HG03354 (cell line): ENCODE measurements around the gene TMEM88.

Experiments used
- ATAC-seq: cut with Tn5 transposase; IDR thresholded peaks from one replicate; pipeline ENCODE4 v1.9.1; 2021; ENCODE audit warnings: mild to moderate bottlenecking; ENCODE audit not compliant: unreplicated experiment, poor library complexity, severe bottlenecking

The TMEM88 gene

DNA sequence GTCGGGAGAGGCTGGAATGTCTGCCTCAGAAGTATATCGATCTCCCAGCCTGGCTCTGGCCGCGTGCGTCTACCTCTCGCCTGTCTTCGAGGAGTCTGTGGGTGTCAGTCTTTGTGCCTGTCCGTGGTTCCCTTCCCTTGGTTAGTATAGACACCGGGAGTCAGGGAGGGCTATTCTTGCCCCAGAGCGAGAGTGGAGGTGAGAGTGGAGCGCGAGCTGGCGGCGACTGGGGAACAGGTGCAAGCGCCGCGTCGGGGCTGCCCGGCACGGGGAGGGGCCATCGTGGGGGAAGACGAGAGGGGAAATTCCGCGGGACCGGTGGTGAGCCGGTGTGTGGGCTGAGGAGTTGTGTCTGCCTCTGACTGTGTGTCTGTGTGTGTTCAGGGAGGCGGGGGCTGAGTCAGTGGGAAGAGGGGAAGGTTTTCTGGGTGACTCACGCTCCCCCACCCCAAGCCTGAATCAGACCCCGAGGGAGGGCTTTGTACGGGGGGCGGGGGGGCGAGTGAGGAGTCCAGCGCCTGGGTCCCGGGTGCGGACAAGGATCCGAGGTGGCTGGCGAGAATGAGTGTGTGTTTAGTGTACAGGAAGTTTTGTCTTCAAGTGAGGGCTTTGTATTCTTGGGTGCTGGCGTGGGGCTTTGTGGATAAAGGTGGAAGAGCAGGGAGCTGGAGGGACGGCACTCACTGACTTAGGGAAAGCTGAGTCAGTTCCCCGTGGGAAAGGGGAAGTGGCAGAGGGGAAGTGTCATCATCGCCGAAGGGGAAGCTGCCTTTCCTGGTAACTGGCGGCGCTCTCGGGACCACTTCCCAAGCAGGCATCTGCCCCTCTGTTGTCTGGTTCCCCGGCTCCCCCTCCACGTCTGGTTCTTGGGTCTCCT is 12.2 kb upstream of the TMEM88 start:
- peak; percentile 0 for ATAC-seq

DNA sequence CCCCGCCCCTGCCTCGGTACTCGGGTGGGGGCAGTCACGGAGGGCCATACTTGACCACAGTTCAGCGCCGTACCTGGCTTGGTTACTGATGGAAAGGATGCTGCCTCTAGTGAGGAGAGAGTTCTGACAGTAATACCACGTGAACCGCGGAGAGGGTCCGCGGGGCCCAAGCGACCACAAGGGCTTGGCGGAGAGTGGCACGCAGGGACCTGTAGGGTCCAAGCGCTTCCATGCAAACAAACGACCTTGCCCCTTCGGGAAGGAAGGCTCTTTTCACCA is 11.7 kb upstream of the TMEM88 start:
- peak; percentile 0 for ATAC-seq

DNA sequence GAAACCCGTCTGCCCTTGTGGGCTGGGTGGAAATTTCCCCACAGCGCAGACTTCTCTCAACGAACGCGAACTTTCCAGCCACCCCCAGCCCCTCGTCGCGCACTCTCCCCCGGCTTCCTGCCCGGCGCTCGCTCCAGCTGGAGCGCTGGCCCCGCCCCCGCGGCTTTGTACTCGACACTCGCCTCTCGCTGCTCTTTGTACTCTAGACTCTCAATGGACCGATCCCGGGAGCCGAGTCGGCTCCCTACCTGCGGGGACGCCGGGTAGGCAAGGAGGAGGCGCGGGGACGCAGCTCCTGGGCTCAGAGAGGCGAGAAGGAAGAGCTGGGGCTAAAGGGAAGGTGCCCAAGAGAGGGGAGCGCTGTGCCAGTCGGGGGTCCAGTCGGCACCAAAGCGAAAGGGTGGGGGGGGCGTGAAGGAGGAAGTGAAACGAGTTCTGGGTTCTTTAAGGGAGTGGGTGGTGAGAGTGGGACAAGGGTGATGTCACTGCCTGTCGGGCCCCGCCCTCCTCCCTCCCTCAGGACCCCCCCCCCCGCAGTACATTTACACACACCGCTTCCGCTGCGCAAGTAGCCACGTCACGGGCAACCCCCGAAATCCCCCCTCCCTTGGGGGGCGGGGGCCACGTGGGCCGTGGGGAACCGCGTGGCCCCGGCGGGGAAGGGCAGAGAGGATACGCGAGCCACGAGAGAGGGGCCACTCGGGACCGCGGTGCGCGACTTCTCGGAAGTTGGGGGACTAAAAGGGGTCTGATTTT is 11.2 kb upstream of the TMEM88 start:
- ATAC-seq, result peak; percentile 30

DNA sequence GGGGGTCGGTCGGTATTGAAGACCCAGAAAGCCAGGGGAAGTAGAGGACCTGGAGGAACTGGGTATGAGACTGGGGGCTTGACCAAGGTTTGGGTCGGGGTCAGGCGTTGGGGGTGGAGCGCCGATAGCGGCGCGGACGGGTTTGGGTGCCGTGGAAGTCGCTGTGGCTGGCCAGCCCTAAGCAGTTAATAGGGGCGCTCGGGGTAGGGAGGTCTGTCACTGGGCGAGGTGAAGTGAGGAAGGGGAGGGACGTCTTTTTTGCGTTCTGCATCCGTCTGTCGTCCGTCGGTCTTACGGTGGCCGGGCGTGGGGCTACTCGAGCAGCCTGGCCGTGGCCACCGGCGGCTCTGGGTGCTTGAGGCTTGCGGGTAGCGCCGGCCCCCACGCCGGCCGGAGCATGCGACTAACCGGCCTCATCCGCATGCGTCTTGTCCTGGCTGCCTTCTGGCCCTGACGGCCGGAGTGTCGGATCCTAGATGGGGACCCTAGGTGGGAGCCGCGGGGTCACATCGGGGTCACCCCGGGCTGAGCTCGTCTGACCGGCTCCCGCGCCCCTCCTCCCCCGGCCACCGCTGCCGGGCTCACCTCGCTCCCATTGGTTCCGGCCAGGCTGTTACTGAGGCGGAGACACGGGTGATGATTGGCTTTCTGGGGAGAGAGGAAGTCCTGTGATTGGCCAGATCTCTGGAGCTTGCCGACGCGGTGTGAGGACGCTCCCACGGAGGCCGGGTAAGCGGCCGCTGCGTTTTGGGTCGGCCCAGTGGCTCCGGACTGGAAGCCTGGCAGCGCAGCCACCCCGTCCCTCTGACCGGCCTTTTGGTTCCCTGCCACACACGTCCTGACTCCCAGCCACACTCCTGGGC is 10.3 kb upstream of the TMEM88 start:
- peak; percentile 48 for ATAC-seq

DNA sequence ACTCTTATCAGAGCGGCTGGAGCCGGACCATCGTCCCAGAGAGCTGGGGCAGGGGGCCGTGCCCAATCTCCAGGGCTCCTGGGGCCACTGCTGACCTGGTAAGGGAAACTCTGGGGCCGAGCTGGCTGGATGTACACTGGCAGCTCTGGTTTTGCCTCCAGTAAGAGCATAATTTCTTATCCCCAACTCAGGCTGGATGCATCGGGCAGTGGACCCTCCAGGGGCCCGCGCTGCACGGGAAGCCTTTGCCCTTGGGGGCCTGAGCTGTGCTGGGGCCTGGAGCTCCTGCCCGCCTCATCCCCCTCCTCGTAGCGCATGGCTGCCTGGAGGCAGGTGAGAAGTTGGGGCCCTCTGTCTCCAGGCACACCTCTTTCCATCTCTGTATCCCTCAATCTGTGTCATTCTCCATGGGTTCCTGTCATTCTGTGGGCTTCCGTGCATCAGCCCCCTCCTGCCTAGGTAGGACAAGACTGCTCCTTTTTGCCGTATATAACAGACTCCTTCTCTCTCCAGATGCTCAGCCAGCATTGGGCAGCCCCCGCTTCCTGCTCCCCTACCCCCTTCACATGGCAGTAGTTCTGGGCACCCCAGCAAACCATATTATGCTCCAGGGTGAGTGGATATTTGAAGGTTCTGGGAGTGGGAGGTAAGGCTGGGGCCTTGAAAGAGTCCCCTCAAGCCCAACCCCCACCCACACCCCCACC is 9.4 kb upstream of the TMEM88 start:
- no peak for ATAC-seq

DNA sequence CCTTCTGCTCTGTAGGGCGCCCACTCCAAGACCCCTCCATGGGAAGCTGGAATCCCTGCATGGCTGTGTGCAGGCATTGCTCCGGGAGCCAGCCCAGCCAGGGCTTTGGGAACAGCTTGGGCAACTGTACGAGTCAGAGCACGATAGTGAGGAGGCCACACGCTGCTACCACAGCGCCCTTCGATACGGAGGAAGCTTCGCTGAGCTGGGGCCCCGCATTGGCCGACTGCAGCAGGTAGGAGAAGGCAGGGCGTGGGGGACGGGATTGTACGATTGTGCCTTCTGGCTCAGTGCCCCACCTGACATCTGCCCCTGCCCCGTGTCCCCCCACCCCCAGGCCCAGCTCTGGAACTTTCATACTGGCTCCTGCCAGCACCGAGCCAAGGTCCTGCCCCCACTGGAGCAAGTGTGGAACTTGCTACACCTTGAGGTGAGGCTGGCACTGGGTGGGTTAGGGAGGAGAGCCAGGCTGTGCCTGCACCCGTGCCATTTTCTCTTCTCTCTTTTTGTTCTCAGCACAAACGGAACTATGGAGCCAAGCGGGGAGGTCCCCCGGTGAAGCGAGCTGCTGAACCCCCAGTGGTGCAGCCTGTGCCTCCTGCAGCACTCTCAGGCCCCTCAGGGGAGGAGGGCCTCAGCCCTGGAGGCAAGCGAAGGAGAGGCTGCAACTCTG is 8.7 kb upstream of the TMEM88 start:
- ATAC-seq, result no peak

DNA sequence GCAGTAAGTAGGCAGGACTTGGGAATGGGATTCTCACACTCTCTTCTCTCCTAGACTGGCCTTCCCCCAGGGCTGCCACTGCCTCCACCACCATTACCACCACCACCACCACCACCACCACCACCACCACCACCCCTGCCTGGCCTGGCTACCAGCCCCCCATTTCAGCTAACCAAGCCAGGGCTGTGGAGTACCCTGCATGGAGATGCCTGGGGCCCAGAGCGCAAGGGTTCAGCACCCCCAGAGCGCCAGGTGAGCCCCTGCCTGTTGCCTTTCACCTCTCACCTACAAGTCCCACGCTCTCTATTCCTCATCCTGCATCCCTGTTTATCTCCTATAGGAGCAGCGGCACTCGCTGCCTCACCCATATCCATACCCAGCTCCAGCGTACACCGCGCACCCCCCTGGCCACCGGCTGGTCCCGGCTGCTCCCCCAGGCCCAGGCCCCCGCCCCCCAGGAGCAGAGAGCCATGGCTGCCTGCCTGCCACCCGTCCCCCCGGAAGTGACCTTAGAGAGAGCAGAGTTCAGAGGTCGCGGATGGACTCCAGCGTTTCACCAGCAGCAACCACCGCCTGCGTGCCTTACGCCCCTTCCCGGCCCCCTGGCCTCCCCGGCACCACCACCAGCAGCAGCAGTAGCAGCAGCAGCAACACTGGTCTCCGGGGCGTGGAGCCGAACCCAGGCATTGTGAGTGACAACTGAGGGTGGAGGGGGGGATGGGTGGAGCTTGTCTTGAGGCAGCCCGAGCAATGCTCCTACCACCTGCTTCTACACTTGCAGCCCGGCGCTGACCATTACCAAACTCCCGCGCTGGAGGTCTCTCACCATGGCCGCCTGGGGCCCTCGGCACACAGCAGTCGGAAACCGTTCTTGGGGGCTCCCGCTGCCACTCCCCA is 7.9 kb upstream of the TMEM88 start:
- ATAC-seq, result no peak

- ATAC-seq, result no peak
Observed at GRCh38 chr17:7848131-7848579, 6.7 kb upstream of the TMEM88 start.

DNA sequence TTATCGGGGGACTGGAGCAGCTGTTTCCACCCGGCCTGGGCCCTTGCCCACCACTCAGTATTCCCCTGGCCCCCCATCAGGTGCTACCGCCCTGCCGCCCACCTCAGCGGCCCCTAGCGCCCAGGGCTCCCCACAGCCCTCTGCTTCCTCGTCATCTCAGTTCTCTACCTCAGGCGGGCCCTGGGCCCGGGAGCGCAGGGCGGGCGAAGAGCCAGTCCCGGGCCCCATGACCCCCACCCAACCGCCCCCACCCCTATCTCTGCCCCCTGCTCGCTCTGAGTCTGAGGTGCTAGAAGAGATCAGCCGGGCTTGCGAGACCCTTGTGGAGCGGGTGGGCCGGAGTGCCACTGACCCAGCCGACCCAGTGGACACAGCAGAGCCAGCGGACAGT is 6.1 kb upstream of the TMEM88 start:
- ATAC-seq, result no peak

- ATAC-seq, result no peak
Observed at GRCh38 chr17:7849130-7849750, 5.6 kb upstream of the TMEM88 start.

DNA sequence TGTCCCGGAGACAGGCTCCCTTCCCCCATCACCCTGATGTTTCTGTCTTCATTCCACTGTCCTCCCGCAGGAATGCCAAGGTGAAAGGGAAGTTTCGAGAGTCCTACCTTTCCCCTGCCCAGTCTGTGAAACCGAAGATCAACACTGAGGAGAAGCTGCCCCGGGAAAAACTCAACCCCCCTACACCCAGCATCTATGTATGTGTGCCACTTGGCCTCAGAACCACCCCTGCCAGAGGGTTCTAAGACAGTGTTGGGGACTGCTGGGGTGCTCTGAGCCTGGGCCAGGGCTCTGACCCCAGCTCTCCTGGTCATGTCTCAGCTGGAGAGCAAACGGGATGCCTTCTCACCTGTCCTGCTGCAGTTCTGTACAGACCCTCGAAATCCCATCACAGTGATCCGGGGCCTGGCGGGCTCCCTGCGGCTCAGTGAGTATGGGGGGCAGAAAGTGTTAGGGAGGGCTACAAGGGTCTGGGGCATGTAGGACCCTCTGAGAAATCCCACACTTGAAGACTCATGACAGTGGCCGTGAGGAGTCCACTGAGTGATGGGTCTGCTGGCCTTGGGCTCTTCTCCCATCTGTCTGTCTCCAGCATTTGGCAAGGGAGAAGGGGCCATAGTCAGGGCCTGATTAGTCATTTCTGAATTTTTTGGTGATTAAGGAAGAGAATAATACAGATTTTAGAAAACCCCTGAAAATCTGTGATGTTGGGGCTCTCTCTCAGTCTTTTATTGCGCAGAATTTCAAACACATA is 4.9 kb upstream of the TMEM88 start:
- ATAC-seq, result no peak

DNA sequence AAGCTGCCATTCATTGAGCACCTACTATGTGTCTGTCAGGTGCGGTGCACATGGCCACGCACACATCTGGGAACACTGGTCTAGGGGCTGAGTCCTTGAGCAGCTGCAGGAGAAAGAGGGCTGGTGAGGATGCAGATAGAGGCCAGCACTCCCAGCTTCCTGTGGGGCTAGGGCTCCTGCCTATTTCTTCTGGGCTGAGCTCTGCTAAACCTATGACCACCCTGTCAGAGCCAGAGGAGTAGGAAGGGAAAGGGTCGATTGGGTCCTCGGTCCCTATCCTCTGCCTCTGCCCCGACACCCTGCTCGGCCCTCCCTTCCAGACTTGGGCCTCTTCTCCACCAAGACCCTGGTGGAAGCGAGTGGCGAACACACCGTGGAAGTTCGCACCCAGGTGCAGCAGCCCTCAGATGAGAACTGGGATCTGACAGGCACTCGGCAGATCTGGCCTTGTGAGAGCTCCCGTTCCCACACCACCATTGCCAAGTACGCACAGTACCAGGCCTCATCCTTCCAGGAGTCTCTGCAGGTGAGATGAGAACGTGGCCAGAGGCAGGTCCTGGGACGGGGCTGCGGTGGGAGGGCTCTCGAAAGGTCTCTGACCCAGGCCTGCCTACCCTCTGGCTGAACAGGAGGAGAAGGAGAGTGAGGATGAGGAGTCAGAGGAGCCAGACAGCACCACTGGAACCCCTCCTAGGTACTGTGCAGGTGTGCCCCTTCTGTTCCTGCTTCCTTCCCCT is 4.0 kb upstream of the TMEM88 start:
- ATAC-seq, result no peak

DNA sequence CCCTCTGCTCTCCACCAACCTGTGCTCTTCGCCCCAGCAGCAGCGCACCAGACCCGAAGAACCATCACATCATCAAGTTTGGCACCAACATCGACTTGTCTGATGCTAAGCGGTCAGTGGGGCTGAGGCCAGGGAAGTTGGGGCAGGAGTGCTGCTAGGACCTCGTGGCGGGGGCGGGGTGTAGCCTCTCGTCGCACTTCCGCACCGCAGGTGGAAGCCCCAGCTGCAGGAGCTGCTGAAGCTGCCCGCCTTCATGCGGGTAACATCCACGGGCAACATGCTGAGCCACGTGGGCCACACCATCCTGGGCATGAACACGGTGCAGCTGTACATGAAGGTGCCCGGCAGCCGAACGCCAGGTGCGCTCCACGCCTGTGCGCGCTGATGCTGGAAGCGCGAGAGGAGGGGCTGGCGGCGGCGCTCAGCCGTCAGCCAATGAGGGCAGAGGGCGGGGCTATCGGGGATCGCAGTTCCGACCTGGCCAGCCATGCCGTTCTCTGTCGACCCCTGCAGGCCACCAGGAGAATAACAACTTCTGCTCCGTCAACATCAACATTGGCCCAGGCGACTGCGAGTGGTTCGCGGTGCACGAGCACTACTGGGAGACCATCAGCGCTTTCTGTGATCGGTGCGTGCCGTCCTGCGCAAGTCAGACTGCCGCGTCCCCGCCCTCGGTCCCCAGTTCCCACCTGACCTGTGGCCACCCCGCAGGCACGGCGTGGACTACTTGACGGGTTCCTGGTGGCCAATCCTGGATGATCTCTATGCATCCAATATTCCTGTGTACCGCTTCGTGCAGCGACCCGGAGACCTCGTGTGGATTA is 3.2 kb upstream of the TMEM88 start:
- peak; percentile 72 for ATAC-seq

DNA sequence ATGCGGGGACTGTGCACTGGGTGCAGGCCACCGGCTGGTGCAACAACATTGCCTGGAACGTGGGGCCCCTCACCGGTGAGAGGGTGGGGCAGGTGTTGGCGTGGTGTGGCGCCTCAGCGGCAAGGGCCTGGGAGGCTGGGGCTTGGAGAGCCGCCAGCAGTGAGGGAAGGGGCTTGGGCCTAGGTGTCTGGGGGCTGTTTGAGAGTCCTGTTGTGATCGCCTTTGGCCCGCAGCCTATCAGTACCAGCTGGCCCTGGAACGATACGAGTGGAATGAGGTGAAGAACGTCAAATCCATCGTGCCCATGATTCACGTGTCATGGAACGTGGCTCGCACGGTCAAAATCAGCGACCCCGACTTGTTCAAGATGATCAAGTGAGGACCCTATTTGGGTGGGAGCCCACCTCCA is 2.6 kb upstream of the TMEM88 start:
- ATAC-seq, result no peak

- ATAC-seq, result no peak
Observed at GRCh38 chr17:7852919-7853690, 1.8 kb upstream of the TMEM88 start.
